Fibroblast of mammary gland (primary cell): ENCODE data around the gene GSTP1.
"Not testable (repeated sequence)": the region's sequence is repeated elsewhere in the genome, so short reads cannot be mapped to it uniquely, and the experiment has no call there.

Experiments used
- DNase-seq: peaks from one replicate; pipeline ENCODE4 v3.0.0-alpha.2; 2010; ENCODE audit warnings: low read depth
- H3K4me3 ChIP-seq: 2 replicates; pipeline ENCODE4 v1.5.1; 2011; ENCODE audit warnings: low read depth, mild to moderate bottlenecking, low read length, moderate library complexity; ENCODE audit not compliant: control insufficient read depth
- TF ChIP-seq, protein P1 (sequence below): conservative IDR thresholded peaks from 2 replicates; pipeline ENCODE4 v1.5.1; 2011; ENCODE audit warnings: low read depth, low read length, inconsistent platforms; ENCODE audit not compliant: control insufficient read depth, insufficient read depth

GSTP1 gene

DNA sequence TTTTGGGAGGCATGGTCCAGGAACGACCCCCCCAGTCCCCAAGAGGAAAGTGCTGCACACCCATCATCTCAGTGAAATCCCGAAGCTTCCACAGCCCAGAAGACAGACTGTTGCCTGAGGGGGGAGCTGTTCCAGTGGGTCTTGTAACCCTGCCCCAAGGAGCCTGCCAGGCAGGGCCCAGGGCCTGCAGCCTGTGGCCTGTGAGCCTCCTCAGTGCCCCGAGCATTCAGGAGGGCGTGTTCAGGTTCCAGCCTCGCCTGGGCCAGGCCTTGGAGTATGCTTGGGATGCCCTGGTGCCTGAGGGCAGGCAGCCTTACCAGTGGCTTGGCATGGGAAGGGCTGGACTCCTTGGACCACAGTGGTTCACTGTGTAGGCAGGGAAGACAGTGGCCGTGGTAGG, 42.4 kb upstream of the GSTP1 start:
- TF ChIP-seq, protein P1, sequence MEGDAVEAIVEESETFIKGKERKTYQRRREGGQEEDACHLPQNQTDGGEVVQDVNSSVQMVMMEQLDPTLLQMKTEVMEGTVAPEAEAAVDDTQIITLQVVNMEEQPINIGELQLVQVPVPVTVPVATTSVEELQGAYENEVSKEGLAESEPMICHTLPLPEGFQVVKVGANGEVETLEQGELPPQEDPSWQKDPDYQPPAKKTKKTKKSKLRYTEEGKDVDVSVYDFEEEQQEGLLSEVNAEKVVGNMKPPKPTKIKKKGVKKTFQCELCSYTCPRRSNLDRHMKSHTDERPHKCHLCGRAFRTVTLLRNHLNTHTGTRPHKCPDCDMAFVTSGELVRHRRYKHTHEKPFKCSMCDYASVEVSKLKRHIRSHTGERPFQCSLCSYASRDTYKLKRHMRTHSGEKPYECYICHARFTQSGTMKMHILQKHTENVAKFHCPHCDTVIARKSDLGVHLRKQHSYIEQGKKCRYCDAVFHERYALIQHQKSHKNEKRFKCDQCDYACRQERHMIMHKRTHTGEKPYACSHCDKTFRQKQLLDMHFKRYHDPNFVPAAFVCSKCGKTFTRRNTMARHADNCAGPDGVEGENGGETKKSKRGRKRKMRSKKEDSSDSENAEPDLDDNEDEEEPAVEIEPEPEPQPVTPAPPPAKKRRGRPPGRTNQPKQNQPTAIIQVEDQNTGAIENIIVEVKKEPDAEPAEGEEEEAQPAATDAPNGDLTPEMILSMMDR = no peak
- no peak for DNase-seq
- H3K4me3 ChIP-seq = no peak overlapping the region

DNA sequence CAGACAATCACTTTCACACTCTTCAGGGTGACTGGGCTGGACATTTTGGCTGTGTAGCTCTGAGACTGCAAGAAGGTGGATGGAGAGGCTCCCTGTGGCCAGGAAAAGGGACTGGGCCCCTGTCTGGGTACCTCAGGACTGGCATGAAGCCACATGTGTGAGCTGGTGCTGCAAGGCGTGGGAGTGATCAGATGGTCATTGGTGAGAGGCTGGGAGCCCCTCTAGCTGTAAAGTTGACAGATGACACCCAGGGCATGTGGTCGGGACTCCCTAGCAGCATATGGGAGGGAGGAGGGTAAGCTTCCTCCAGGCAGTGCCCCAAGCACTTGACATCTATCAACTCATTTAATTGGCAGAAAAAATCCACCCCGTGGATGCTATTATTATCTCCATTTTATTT, 41.4 kb upstream of the GSTP1 start:
- TF ChIP-seq, protein P1 = no peak
- DNase-seq = no peak
- H3K4me3 ChIP-seq = no peak overlapping the region

DNA sequence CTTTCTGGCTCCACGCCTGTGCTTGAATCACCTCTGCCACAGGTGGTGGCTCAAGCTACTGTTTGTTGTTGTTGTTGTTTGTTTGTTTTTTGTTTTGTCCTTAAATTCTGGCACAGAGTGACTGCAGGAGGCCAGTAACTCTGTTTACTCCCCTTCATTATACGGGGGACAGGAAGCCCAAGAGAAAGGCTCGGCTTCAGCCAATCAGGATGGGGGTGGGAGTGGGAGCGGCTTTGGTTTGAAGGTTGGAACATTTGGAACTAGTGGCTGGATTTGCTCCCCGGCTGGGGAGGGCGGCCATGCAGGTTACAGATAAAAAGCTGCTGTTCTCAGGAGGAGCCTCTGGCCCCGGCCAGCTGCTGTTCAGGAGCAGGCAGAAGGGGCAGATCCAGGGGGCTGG, 40.6 kb upstream of the GSTP1 start:
- TF ChIP-seq, protein P1 = no peak
- no peak for DNase-seq
- no peak overlapping the region for H3K4me3 ChIP-seq

DNA sequence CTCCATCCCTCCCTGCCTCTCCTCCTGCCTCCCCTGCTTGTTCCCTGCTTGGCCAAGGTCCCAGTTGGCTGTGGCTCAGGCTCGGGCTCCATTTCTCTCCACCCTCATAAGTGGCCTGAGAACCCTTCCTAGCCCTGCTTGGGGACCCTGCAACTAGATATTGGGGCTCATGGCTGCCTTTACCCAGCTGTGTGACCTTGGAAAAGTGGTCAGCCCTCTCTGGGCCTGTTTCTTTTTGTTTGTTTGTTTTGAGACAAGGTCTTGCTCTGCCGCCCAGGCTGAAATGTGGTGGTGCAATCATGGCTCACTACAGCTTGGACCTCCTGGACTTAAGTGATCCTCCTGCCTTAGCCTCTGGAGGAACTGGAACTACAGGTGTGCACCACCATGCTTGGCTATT, 40.0 kb upstream of the GSTP1 start:
- TF ChIP-seq, protein P1 = no peak
- DNase-seq = no peak
- no peak overlapping the region for H3K4me3 ChIP-seq

DNA sequence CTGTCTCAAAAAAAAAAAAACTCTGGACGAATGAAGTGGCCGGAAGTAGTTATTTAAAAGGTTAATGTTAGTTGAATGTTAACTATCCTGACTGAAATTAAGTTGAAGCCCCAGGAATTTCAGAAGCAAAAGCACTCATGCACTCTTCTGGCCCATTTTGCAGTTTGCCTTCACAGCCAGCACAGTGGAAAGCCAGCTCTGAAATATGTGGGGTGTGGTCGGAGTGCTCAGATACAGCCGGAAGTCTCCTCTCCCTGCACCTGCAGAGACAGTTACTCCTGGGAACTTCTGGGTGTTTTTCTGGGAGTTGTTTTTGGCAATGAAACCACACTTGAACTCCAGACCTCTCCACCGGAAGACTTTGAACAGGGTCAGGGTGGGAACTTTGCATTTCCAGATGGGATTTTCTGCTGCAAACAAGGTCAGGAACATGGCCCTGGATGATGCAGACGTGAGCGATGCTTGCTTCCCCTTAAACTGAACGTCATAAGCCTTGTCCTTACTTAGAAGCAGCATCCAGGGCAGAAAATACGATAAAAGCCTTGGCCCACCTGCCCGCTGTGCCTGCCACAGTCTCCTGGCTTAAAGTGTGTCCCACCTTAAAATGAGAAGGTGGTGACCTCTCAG, 38.9 kb upstream of the GSTP1 start:
- H3K4me3 ChIP-seq = no peak overlapping the region
- TF ChIP-seq, protein P1 = no peak
- DNase-seq = no peak

DNA sequence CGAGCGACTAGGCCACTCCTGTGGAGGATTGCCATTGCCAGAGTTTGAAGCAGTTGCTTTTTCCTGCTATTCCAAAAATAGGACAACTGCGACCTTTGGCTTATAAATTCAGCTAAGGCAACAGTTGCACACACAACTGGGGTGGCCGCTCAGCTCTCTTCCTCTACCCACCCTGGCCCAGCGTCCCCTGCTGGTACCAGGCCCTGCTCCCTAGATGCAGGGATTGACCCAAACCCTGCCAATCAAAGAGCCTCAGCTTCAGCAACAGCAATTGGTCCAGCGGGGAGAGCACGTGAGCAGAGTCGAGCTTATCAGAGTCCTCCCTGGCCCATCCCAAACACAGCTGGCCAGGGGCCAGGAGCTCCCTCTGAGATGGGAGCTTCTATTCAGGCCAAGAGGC, 38.3 kb upstream of the GSTP1 start:
- TF ChIP-seq, protein P1 = no peak
- no peak for DNase-seq
- H3K4me3 ChIP-seq = no peak overlapping the region

DNA sequence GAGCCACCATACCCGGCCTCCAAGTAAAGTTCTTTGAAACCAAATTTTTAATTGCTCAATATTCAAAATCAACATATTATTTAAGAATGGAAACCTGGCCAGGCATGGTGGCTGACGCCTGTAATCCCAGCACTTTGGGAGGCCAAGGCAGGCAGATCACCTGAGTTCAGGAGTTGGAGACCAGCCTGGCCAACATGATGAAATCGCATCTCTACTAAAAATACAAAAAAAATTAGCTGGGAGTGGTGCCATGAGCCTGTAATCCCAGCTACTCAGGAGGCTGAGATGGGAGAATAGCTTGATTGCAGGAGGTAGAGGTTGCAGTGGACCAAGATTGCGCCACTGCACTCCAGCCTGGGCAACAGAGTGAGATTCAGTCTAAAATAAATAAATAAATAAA, 35.5 kb upstream of the GSTP1 start:
- not testable (repeated sequence) for DNase-seq, H3K4me3 ChIP-seq
